IPS DF 4.7 (cell line): ENCODE results near the gene ASPSCR1.

Source experiments
- DNase-seq: peaks from one replicate; pipeline ENCODE4 v3.0.0-alpha.2; 2013; ENCODE audit warnings: low spot score; ENCODE audit errors: extremely low read depth

ASPSCR1 gene

DNA sequence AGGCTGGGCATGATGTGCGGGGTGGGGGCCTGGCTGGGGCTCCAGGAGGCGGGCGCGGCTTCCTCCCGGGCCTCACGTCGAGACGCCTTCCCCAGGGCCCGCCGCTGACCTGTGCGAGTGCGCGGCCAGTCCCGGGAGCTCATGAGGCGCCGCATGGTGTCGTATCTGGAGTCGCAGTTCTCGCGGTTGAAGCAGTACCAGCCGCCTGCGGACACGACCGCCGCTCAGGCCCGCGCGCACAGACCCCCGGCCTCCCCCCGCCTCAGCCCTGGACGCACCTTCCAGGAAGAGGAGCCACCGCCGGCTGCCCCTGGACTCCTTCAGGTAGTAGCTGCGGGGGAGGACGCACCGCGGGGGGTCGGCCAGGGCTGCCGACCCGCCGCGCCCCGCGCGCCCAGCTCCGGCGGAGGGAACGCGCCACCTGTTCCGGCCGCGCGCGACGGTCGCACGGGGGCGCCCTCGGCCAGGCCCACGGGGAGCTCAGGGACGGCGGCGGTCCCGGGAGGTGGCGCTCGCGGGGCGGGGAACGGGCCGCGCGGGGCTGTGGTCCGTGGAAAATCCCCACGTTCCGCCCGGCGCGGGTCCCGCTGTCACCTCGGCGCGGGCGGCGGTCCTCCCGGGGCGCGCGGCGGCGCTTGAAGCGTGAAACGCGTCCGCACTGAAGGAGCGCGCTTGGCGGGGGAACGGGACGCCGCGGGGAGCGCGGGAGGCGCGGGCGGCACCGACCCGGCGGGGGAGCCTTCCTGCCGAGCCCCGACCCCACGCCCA, 17.9 kb upstream of the ASPSCR1 start:
- no peak for DNase-seq

DNA sequence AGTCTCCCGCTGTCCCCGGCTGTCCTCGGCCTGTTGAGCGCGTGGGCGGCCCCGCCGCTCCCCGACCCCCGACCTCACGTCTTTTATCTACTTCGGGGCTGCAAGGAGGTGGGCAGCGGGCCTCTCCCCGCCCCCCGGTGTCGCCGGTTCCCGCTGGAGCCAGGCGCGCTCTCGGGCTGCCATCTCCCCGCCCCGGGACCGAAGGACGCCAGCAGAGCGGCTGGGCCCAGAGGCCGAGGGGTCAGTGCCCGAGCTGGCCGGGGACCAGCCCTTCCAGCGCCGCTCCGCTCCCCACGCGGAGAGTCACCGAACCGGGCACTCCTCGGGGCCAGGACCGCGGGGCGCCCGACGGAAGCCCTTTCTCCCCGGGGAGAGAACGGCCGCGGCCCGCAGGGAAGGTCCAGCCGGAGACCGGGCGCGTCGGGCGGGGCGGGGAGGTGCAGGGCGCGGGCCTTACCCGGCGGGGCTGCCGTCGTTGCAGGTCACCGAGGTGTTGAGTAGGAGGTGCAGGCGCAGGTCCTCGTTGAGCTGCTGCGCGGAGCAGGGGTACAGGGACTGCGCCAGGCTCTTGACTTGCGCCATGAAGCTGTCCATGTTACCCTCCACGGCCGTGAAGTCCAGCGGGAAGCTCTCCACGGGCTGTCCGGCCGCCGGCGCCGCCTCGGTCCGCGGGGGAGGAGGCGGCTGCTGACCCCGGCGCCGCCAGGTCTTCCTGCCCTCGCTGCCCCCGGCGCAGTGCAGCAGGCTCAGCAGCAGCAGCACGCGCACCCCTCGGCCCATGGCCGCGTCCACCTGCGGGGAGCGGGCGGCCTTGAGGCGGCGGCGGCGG, 17.1 kb upstream of the ASPSCR1 start:
- DNase-seq: no peak

DNA sequence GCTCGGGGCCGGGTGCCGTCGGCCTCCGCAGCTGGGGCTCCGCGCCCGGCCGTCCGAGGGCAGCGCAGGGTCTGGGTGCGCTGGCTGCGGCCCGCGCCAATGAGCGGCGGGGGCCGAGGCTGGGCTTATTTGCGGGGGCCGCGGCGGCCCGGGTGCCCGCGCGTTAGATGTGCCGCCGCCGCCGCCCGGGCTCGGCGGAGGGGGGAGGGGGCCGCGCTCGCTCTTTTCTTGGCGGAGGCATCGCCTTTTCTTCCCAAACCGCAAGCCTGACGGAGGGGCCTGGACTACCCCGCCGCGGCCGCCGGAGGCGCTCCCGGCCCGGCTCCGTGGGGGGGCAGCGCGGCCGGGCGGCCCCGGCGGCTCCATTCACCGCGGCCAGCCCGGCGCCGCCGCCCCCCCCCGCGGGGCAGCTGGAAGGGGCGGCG, 16.3 kb upstream of the ASPSCR1 start, which contains the start of gene NOTUM:
TSS of gene NOTUM (minus strand) at position 101 of the 425 bp plus-strand sequence. CDS start 278 bp downstream, outside the sequence.
- DNase-seq: no peak

DNA sequence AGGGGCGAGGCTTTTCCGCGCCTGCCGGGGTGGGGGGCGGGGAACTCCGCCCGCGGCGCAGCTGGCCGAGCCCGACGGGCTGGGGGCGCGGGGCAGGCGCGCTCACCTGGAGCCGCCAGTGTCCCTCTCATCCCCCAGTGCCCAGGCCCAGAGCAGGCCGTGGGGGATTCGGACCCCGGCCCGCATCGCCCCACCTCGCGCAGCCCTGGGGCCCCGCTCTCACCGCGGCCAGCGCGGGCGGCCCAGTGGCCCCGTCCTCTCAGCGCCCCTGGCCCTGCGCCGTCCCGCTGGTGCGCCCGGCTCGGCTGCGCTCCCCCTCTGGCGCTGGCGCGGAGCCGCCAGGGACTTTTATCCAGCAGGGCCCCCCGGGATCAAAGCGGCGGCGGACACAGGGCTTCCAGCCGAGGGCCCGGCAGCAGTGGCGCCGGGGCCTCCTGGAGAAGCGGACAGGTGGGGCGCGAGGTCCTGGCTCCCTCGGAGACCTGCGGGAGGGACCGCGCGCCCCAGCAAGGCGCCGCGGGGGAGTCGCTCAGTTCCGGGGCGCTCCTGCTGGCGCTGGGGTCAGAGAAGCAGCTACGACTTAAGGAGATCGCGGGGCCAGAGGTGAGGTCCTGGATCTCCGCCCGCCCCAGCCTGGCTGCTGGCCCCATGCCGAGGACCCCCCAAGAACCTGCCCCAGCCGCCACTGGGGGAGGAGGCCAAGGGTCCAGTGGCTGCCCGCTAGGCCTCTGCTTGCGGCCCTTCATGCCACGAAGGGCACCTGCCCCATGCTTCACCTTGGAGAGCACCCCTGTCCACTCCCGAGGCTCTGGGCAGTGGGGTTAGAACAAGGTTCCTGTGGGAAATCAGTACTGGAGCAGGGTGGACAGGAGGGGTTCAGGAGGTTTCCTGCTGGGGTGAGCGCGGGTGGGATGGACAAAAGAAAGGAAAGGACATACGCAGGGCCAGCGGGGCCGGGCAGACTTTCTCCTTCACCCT, 15.6 kb upstream of the ASPSCR1 start:
- DNase-seq: no peak

DNA sequence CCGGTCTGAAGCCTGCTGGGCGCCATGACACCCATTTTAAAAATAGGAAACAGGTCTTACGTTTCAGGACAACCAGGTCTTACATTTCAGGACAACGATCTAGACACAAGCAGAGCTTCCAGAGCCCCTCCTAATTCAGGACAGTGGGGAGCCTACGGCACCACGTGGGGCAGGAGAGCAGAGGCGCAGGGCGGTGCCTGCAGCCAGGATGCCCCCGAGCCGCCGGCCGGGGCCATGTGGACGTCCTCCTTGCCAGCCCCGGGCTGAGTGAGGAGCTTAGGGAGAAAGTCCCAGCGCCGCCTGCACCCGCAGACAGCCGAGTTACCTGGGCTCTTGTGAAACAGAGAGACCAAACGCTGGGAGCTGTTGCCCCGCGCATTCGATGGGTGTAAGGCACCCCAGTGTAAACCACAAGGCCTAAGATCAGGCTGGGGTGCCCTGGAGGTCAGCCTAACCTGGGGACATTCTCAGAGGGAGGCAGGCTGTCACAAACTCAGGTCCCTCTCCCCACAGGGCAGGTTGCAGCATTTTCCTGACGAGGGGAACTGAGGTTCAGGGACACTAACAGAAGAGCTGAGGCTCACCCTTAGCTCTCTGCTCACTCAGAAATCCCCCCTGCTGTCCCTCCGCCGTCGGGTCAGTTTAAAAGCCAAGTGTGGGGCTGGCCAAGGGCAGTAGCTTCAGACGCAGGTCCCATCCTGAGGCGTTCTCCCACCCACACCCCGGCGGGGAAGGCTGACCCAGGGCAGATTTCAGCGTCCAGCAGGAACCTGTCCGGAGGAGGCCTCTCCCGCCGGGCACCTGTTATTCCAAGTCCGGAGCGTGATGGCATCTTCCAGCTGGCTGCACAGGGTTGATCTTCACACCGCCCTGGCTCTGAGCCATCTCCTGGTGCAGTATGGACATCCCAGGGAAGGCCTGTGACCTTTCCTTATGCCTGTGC, 14.7 kb upstream of the ASPSCR1 start:
- no peak for DNase-seq

DNA sequence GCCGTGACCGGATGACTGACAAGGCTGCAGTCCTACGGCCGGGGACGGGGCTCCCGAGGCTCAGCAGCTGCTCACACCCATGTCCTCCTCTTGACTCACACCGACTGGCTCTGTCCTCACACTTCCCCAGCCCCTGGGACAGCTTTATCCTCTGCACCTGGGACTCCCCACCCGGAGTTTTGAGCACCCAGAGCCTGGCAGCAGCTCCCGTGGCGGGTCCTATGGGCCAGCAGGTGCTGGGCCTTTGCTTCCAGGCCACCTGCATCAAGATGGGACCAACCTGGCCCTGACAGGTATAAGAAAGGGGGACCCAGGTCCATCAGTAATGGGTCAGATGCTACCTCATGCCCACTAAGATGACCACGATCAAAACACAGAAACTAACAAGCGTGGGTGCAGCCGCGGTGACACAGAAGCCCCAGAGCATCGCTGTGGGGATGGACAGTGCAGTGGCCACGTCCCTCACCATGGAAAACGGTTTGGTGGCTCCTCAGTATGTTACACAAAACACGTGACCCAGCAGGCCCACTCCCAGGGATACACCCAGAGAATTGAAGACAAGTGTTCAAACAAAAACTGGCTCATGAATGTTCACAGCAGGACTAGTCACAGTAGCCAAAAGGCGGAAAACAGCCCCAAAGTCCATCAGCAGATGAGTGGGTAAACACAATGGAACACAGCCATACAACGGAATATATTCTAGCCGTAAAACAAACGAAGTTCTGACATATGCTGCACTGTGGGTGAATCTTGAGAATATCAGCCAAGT, 13.2 kb upstream of the ASPSCR1 start:
- no peak for DNase-seq

DNA sequence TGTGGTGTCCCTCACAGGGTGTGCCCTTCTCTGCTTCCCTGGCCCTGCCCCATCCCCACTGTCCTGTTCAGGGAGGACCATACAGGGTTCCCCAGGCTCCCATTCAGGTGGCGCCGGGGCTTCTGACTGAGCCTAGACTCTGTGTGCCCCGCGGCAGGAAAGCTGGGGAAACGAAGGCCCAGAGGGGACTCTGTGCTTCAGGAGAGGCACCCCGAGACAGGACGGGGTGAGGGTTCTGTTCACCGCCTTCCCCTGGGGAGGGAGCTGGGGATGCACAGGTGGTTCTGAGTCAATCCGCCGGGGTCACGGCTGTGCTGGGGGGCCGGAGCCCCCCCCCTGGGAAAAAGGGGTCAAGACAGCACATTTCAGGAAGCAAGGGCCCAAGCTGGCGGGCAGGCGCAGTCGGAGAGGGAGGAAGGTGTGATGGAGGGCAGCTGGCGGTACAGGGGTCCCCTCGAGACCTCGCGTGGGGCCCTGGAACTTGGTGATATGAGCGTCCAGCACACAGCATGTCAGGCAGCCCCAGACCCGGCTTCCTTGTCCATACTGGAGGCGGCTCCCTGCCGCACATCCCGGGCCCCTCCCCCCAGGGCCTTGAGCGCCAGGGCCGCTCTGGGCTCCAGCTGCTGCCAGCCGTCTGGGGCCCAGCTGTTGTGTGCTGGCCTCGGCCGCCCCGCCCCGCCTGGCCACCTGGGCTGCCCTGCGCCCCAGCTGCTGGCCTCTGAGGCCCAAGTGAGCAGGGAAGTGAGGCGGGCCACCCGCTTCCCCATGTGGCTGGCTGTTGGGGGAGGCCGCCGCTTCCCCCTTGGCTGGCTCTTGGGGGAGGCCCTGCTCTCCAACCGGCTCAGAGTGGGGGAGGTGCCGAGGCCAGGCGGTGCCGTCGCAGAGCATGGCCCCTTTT, 10.8 kb upstream of the ASPSCR1 start:
- DNase-seq: no peak

DNA sequence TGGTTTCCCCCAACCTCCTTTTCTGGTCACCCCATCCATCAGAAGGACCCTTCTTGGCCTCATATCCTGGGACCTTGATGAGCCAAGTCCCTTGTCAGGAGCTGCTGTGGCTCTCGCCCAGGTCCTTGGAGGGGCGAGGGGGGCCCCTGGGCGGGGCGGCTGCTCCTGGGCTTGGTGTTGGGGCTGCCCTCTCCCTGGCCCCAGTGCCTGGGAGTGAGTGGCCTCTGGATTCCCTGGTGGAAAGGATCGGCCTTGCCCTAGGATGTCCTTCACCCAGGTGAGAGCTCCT, 10.2 kb upstream of the ASPSCR1 start:
- no peak for DNase-seq

DNA sequence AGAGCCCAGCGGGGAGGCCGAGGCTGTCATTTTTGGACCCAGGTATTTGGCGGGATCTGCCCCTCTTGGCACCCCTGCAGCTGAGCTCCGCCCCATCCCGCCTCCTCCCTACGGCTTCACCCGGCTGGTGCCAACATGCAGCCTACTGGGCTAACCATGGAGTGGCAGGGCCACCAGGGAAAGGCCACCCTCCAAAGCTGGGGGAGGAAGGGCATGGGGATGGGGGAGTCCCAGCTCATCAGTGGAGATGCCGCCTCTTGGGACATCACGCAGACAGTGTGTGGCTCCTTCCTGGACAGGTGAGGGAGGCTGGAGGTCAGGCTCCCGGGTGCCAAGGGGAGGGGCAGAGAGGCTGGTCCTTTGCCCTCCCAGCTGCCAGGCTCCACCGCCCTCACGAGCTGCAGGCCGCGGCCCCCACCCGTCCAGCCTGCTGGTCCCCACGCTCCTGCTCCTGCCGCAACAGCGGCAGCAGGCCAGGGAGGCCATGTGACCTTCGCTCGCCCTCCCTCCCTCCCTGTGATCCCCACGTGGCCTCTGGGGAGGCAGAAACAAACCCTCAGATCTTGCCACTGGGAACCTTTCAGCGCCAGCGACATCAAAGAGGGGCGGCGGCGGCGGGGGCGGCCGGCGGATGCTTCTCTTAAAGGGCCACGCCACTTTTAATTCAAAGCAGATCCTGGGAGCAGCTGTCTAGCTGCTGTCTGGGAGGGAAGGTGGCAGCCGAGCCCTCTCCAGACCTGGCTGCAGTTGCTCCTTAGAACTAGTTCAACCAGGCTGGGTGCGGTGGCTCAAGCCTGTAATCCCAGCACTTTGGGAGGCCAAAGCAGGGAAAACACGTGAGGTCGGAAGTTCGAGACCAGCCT, 9.7 kb upstream of the ASPSCR1 start:
- DNase-seq: no peak

DNA sequence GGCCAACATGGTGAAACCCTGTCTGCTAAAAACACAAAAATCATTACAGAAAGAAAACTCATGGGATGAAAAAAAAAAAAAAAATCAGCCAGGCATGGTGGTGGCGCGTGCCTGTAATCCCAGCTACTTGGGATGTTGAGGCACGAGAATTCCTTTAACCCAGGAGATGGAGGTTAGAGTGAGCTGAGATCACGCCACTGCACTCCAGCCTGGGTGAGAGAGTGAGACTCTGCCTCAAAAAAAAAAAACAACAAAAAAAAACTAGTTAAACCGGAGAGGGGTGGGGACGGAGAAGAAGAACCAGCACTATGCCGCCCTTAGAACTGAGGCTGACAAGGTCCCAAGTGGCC, 9.1 kb upstream of the ASPSCR1 start:
- DNase-seq: no peak

DNA sequence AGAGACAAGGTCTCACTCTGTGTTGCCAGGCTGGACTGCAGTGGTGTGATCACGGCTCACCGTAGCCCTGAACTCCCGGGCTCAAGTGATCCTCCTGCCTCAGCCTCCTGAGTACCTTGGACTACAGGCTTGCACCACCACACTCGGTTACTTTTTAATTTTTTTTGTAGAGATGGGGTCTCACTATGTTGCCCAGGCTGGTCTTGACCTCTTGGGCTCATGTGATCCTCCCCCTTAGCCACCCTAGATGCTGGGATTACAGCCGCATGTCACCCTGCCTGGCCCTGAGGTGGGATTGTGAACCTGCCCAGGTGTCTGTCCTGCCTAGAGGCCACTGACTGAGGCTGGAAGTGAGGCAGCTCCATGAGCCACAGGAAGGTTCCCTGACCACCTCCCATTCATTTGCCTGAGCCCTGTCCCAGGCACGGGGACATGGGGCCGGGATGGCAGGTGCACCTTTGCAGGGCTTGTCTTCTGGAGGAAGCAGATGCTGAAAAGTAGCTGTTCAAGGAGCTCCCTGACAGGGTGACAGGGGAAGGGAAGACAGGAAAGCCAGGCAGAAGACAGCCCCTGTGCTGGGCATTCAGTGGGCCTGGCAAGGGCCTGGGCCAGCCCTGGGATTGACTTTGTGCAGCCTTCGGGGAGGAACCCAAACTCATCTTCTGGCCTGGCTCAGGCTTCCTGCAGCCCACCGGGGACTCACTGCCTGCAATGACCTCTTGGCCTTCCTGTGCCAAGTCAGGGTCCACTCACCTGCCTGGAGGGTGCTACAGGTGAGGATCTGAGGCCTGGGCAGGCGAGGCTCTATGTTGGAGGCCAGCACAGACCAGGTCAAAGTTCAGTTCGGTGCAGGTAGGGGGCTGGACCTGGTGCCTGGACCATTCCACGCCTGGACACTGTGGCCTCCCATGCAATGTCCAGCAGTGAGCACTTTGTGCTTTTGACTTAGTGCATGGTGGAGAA, 8.3 kb upstream of the ASPSCR1 start:
- DNase-seq: no peak

DNA sequence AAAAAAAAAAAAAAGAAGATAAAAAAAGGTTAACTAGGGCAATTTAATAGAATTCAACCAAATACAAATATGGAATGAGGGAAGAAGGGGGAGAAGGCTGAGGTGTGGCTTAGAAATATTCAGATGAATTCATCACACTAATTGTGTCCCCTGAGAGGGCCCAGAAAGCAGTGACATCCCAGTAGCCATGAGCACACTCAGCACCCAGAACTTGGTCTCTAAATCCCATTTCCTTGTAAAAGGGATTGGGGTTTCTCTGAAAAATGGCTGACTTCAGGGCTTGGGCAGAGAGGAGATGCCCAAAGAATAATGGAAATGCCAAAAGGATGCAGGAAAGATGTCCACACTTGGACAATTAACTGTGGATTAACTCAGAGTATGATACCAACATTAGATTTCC, 4.0 kb upstream of the ASPSCR1 start:
- no peak for DNase-seq

DNA sequence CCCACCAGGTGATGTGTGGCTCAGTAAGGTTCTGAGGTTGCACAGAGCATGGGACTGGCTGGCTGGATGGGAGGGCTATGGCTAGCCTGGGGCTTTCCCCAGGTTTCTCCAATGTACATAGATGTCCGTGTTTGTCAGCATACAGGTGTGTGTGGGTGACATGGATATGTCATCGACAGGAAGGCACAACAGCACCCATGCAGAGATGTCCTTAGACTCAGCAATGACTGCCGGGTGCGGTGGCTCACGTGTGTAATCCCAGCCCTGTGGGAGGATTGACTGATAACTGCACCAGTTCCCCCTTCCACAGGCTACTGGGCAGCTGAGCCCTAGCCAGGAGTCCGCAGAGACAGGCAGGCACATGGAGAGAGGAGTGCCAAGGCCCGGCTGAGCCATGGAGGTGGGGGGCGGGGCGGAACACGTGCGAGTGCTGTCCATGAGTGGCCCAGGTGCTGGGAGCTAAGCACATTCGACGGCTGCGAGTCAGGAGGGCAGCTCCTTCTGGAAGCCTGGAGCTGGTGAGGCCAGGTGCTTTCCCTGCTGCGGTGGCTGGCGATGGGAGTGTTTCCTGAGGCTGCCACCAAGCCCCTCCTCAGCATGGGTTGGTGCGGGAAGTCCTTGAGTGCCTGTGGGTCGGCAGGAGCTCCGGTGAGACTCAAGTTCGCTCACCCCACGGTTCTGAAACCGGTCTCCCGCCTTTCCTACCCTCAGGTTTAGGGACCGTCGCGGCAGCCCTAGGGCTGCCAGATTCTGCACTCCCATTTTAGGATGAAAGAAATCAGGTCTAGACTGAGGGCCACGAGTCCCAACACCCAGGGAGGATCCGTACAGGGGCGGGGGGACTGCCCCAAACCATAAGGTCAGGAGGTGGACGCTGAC, 858 bp upstream of the ASPSCR1 start:
- no peak for DNase-seq

DNA sequence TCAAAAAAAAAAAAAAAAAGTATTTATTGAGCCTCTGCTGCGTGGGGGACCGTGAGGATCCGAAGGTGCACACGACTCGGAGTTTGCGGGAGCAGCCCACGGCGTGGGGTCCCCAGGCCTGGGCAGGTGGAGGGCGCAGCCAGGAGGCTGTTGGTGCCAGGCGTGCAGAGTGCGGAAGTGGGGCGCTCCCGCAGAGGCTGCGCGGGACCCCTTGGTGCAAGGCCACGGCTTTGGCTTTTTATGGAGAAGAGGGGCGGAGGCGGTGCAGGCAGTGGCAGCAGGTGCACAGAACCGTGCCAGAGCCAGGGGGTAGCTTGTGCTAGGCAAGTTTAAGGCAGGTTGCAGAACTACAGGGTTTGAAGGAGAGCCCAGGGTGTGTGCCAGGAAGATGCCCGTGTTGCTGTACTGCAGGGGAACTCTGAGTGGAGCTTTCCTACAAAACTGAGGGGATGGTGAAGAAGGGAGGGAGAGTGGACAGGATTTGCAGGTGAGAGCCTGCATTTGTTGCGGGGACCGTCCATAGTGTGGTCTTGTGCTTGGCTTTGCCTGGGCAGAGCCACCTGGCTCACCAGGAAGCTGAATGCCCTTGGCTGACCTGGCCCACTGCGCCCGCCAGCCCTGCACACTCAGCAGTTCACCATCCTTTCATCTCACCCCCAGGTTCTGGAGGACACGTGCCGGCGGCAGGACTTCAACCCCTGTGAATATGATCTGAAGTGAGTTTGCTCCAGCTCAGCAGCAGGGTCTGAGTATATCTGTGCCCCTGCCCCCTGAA, 1.3 kb downstream of the ASPSCR1 start:
- DNase-seq: no peak

DNA sequence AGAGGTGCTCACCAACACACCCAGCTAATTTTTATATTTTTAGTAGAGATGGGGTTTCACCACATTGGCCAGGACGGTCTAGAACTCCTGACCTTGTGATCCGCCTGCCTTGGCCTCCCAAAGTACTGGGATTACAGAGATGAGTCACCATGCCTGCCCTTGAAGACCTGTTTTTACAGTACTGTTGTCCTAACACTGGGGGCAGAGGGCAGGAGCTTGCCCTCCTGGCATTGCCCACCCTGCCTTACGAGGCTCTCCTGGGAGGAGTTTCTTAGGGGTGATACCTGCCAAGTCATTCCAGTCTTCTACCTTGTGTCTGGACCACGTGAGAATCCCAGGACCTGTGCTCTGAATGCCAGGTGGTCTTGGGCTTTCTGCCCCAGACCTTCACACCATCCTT, 2.7 kb downstream of the ASPSCR1 start:
- DNase-seq: no peak
